K562 (cell line): Measurements from ENCODE around the gene P2RY14. TPM values are rescaled to one million over a fixed set of nuclear protein-coding genes. Genes with fewer than 3 reads are reported as not detected.

Source experiments
- ATAC-seq: fragments of 200-7000 bp; cut with Tn5 transposase; 3 replicates; pipeline ENCODE4 v1.9.1; 2020; ENCODE audit warnings: moderate library complexity
- BruUV-seq: library from RNA; stranded (reverse); fragments of 400-500 nt; replicated peaks from 2 replicates; lab custom pipeline; 2021; lab: Mats Ljungman, UMichigan
- CTCF ChIA-PET: fragments of 300-600 bp; formaldehyde crosslinking; extraction: SDS; loops from one replicate; lab custom pipeline; 2021; ENCODE audit warnings: low intra/inter-chr PET ratio; lab: Yijun Ruan, JAX
- POLR2A ChIA-PET: fragments of 300-600, 350-650 bp; sonication (Branson Sonifier 250); formaldehyde crosslinking; extraction: SDS; loops from one replicate; lab custom pipeline; 2021; ENCODE audit warnings: antibody characterized with exemption, inconsistent platforms; lab: Yijun Ruan, JAX
- DNase-seq, 4 experiments: peaks; one replicate each; pipeline versions ENCODE4 v3.0.0 to v3.0.0-alpha.2; 2011 to 2018; ENCODE audit warnings: low spot score in 3 of 4, mixed read lengths in 3 of 4; ENCODE audit errors: extremely low read depth in 1 of 4
- FAIRE-seq: peaks from 2 replicates; lab custom pipeline; 2011; peaks lifted over from hg19 to GRCh38; lab: Jason Lieb, UNC
- H2AFZ ChIP-seq: 2 replicates; pipeline ENCODE4 v1.6.0; 2011; ENCODE audit warnings: low read depth, low read length, control low read depth, inconsistent platforms
- H3K27ac ChIP-seq: fragments of 200-600 bp; 3 replicates; pipeline ENCODE4 v1.8.0; 2011; ENCODE audit warnings: low read depth, mild to moderate bottlenecking, control low read depth, inconsistent platforms, low read length, moderate library complexity, mixed read lengths; ENCODE audit errors: extremely low read depth
- H3K27me3 ChIP-seq, 2 experiments: fragments of 300-600 bp in 1 of 2; 2 replicates in 1 of 2; 3 replicates in 1 of 2; pipeline versions ENCODE4 v1.6.0 to v1.8.0; 2011; ENCODE audit warnings: inconsistent platforms in 2 of 2, low read length in 2 of 2, mild to moderate bottlenecking in 1 of 2, mixed read lengths in 1 of 2, moderate library complexity in 1 of 2; ENCODE audit not compliant: control insufficient read depth in 2 of 2, insufficient read depth in 2 of 2
- H3K36me3 ChIP-seq: fragments of 300-600 bp; 3 replicates; pipeline ENCODE4 v1.8.0; 2011; ENCODE audit warnings: mild to moderate bottlenecking, low read length, inconsistent platforms; ENCODE audit not compliant: control insufficient read depth, insufficient read depth
- H3K4me1 ChIP-seq, 2 experiments: fragments of 200-600 bp in 1 of 2; replicated peaks in 1 of 2; 2 replicates in 1 of 2; 3 replicates in 1 of 2; pipeline versions ENCODE4 v1.5.1 to v1.8.0; 2011; ENCODE audit warnings: inconsistent platforms in 2 of 2, low read length in 2 of 2, mild to moderate bottlenecking in 1 of 2, mixed read lengths in 1 of 2, moderate library complexity in 1 of 2; ENCODE audit not compliant: control insufficient read depth in 2 of 2, insufficient read depth in 2 of 2
- H3K4me2 ChIP-seq: 2 replicates; pipeline ENCODE4 v1.6.1; 2011; ENCODE audit warnings: low read length, control low read depth, inconsistent platforms, mixed read lengths; ENCODE audit not compliant: insufficient read depth
- H3K4me3 ChIP-seq: fragments of 200-600 bp; sonication (generic), shearing (Covaris generic); 2 replicates; pipeline ENCODE4 v1.5.1; 2016; ENCODE audit warnings: control low read depth, inconsistent platforms
- H3K79me2 ChIP-seq: fragments of 200-600 bp; 3 replicates; pipeline ENCODE4 v1.8.0; 2011; ENCODE audit warnings: low read length, inconsistent platforms; ENCODE audit not compliant: control insufficient read depth, insufficient read depth
- H3K9ac ChIP-seq, 2 experiments: 2 replicates each; pipeline versions ENCODE4 v1.6.0 to v1.6.1; 2011; ENCODE audit warnings: low read depth in 2 of 2, low read length in 2 of 2, control low read depth in 1 of 2, inconsistent platforms in 1 of 2, mild to moderate bottlenecking in 1 of 2, mixed read lengths in 1 of 2; ENCODE audit not compliant: insufficient read depth in 1 of 2
- H3K9me1 ChIP-seq: one replicate; pipeline ENCODE4 v1.6.0; 2011; ENCODE audit warnings: inconsistent platforms, mild to moderate bottlenecking, low read length, moderate library complexity; ENCODE audit not compliant: control insufficient read depth, insufficient read depth
- H3K9me3 ChIP-seq: replicated peaks from 2 replicates; pipeline ENCODE4 v1.5.1; 2011; ENCODE audit warnings: low read depth, low read length, inconsistent platforms; ENCODE audit not compliant: control insufficient read depth, insufficient read depth
- H4K20me1 ChIP-seq: replicated peaks from 2 replicates; pipeline ENCODE4 v1.6.1; 2011; ENCODE audit warnings: low read length, inconsistent platforms, mixed read lengths; ENCODE audit not compliant: control insufficient read depth, insufficient read depth
- BRF2 ChIP-seq: IDR thresholded peaks from 3 replicates; pipeline ENCODE4 v1.6.1; 2011; ENCODE audit warnings: borderline replicate concordance, mild to moderate bottlenecking; ENCODE audit not compliant: insufficient read length, insufficient read depth
- EP400 ChIP-seq: fragments of 450-650 bp; IDR thresholded peaks from 2 replicates; pipeline ENCODE4 v1.6.1; 2017; ENCODE audit warnings: antibody characterized with exemption, mild to moderate bottlenecking, moderate library complexity
- ID3 ChIP-seq, 2 experiments: fragments of 250-450 bp in 1 of 2; fragments of 450-650 bp in 1 of 2; sonication (Bioruptor Pico) in 1 of 2; IDR thresholded peaks; 2 replicates each; pipeline versions ENCODE4 v1.6.1 to v1.8.0; 2016 to 2021; ENCODE audit warnings: mild to moderate bottlenecking in 2 of 2, moderate library complexity in 2 of 2, missing compliant biosample characterization in 1 of 2, missing genetic modification characterization in 1 of 2
- MCM3 ChIP-seq: fragments of 450-650 bp; IDR thresholded peaks from 2 replicates; pipeline ENCODE4 v1.6.1; 2016
- MXI1 ChIP-seq: IDR thresholded peaks from 2 replicates; pipeline ENCODE4 v1.6.1; 2011; ENCODE audit warnings: low read depth, mild to moderate bottlenecking, improper control_type of control experiment, low read length
- PHTF2 ChIP-seq: fragments of 250-450 bp; sonication (Bioruptor Pico); IDR thresholded peaks from 2 replicates; pipeline ENCODE4 v1.5.0; 2021; ENCODE audit warnings: mild to moderate bottlenecking
- POLR2B ChIP-seq: fragments of 450-650 bp; IDR thresholded peaks from 2 replicates; pipeline ENCODE4 v1.6.1; 2018; ENCODE audit warnings: low read depth; ENCODE audit not compliant: partially characterized antibody
- SMC3 ChIP-seq: conservative IDR thresholded peaks from 2 replicates; pipeline ENCODE4 v1.6.1; 2011; ENCODE audit warnings: low read depth, low read length, improper control_type of control experiment; ENCODE audit not compliant: insufficient read depth
- THRAP3 ChIP-seq: fragments of 450-650 bp; IDR thresholded peaks from 2 replicates; pipeline ENCODE4 v1.6.1; 2016; ENCODE audit warnings: mild to moderate bottlenecking, inconsistent platforms, borderline replicate concordance
- ZBTB2 ChIP-seq: fragments of 450-650 bp; IDR thresholded peaks from 2 replicates; pipeline ENCODE4 v1.6.1; 2016; ENCODE audit warnings: antibody characterized with exemption
- ZNF584 ChIP-seq: fragments of 200-800 bp; sonication (Bioruptor generic); IDR thresholded peaks from 2 replicates; pipeline ENCODE4 v1.6.1; 2016; ENCODE audit warnings: low read depth, mild to moderate bottlenecking, missing genetic modification characterization, missing compliant biosample characterization
- ZNF699 ChIP-seq: fragments of 250-450 bp; sonication (Bioruptor Pico); IDR thresholded peaks from 2 replicates; pipeline ENCODE4 v1.8.0; 2021; ENCODE audit warnings: mild to moderate bottlenecking, moderate library complexity; ENCODE audit not compliant: insufficient replicate concordance
- WGBS: fragments of 100-300 bp; shearing (Covaris generic); methylation state at CpG from one replicate; pipeline ENCODE4 v1.1.6; 2016; ENCODE audit warnings: low coverage, mixed read lengths; ENCODE audit not compliant: insufficient coverage; ENCODE audit errors: missing lambda C conversion rate; 5-methylcytosine and 5-hydroxymethylcytosine counted together
- in situ Hi-C: fragments of 300-500 bp; cut with MboI; formaldehyde crosslinking; loops from 4 replicates; pipeline ENCODE4 v1.15.0; 2018; ENCODE audit warnings: inconsistent platforms, mixed read lengths
- intact Hi-C: fragments of 100-400 bp; cut with micrococcal nuclease; formaldehyde crosslinking; loops from 2 replicates; pipeline ENCODE4 v1.14.2; 2022
- polyA plus RNA-seq, 8 experiments: library from polyadenylated mRNA; depleted of rRNA in 4 of 8; stranded (reverse) in 5 of 8; unstranded in 3 of 8; fragments of >200 nt; fragmentation: Nextera tagmentation in 2 of 8; fragmentation: Illumina TruSeq in 1 of 8; extraction: Ambion mirVana in 2 of 8; extraction: Trizol in 1 of 8; gene quantifications; 2 replicates each; pipeline versions ENCODE4 v1.2.1 to v1.2.3, GENCODE V29; 2011 to 2014; ENCODE audit warnings: inconsistent platforms in 1 of 8, missing spikeins in 1 of 8
- total RNA-seq, 7 experiments: library from RNA; depleted of rRNA in 6 of 7; stranded (reverse); fragments of >200 nt in 6 of 7; fragmentation: Illumina TruSeq in 2 of 7; extraction: Trizol in 2 of 7; gene quantifications; 2 replicates each; pipeline versions ENCODE4 v1.2.1 to v1.2.3, GENCODE V29; 2011 to 2021; ENCODE audit warnings: low replicate concordance in 1 of 7
- TF ChIP-seq, protein P1 (sequence below): fragments of 450-650 bp; conservative IDR thresholded peaks from 2 replicates; pipeline ENCODE4 v1.6.1; 2016; ENCODE audit warnings: missing genetic modification characterization, low read depth, mild to moderate bottlenecking, missing compliant biosample characterization, moderate library complexity
- TF ChIP-seq, protein P2 (sequence below): fragments of 250-450 bp; sonication (Bioruptor Pico); IDR thresholded peaks from 2 replicates; pipeline ENCODE4 v1.8.0; 2021; ENCODE audit warnings: moderate library complexity, mild to moderate bottlenecking, inconsistent platforms

The P2RY14 gene
- total and polyA plus RNA-seq, 9 of the 15 experiments (the other 6 are each of a cell fraction or from before 2014, with no cell fraction given): not detected

DNA sequence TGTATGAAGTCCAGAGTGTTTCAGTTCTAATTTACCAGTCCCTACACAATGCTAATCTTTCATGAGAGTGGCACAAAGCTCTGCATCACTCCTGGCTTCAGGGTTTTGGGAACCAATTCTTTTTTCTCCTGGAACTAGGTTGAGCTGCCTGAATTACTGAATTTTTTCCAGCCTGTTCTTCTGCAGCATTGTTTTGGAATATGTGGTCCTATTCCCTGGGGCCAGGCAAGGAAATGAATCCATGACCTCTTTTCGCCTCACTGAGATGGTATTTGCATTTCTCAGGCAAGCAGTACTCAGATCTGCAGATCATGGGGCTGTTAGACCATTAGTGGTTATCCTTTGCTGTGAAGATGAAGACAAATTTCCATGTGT is 49.7 kb downstream of the P2RY14 start:
- no TSS peak for BruUV-seq
- Histone ChIP-seq H3K36me3 (no peaks in the 10 kb centered on the region), H3K27ac (no peak overlapping the region), H3K4me1 (no peaks in the 10 kb centered on the region), H3K9me3 (no peaks in the 10 kb centered on the region), H4K20me1 (no peaks in the 10 kb centered on the region), H3K27me3 (peaks cover 5 to 14% of the 10 kb centered on the region in 2 experiments), H3K9ac (no peak overlapping the region), H3K79me2 (no peaks in the 10 kb centered on the region), H3K4me3 (no peak overlapping the region), H3K4me2 (no peak overlapping the region), H3K9me1 (peaks cover 3% of the 10 kb centered on the region), H2AFZ (no peak overlapping the region)
- POLR2A ChIA-PET: no interaction called here
- intact Hi-C loops: no loop called here
- no peak for DNase-seq
- no peak for FAIRE-seq
- TF ChIP-seq ZNF699 (CRISPR knock-in tag) (no peak), ZBTB2 (no peak), THRAP3 (no peak), EP400 (no peak), ZNF584 (CRISPR knock-in tag) (no peak), ID3 (CRISPR knock-in tag; IDR thresholded peaks at IDR 0.05) (no peak), ID3 (tag; IDR thresholded peaks at IDR 0.05) (no peak), BRF2 (no peak), POLR2B (no peak), MCM3 (no peak), PHTF2 (CRISPR knock-in tag) (no peak), SMC3 (no peak), MXI1 (no peak)
- TF ChIP-seq, protein P1, sequence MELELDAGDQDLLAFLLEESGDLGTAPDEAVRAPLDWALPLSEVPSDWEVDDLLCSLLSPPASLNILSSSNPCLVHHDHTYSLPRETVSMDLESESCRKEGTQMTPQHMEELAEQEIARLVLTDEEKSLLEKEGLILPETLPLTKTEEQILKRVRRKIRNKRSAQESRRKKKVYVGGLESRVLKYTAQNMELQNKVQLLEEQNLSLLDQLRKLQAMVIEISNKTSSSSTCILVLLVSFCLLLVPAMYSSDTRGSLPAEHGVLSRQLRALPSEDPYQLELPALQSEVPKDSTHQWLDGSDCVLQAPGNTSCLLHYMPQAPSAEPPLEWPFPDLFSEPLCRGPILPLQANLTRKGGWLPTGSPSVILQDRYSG (tag): no peak
- TF ChIP-seq, protein P2, sequence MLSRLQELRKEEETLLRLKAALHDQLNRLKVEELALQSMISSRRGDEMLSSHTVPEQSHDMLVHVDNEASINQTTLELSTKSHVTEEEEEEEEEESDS: no peak
- no peak for ATAC-seq
- in situ Hi-C loops: loop anchor here (25.0 kb wide), 1 partner anchor 609 kb away; no protein-coding TSS in a partner anchor
- CTCF ChIA-PET: interaction anchor here (1.0 to 2.2 kb wide), 3 partner anchors 51 to 610 kb away, joined by 3 to 23 read pairs (median 6); no protein-coding TSS in a partner anchor
- whole genome bisulfite sequencing: 0% methylated on average over 1 of the region's 1 CpG
